Liver (tissue), 9 donors: ENCODE results near the gene RAB34. TPM values are rescaled to one million over a fixed set of nuclear protein-coding genes. Genes with fewer than 3 reads are reported as not detected.

Experiments
- DNase-seq: peaks from one replicate; pipeline ENCODE4 v3.0.0-alpha.2; 2017; ENCODE audit warnings: low spot score
- H3K27ac ChIP-seq, 2 donors: one replicate each; pipeline ENCODE4 v1.7.0; 2013; ENCODE audit warnings: inconsistent platforms in 2 of 2, low read length in 2 of 2, control low read depth in 1 of 2, low read depth in 1 of 2, mild to moderate bottlenecking in 1 of 2
- H3K27me3 ChIP-seq, 4 donors: one replicate each; pipeline versions ENCODE4 v1.6.1 to v1.7.0; 2013; ENCODE audit warnings: low read length in 3 of 4, inconsistent platforms in 1 of 4, mild to moderate bottlenecking in 1 of 4, moderate library complexity in 1 of 4; ENCODE audit not compliant: control insufficient read depth in 4 of 4, insufficient read depth in 4 of 4
- H3K36me3 ChIP-seq, 4 donors: one replicate each; pipeline versions ENCODE4 v1.6.1 to v1.7.0; 2013; ENCODE audit warnings: low read length in 3 of 4, mild to moderate bottlenecking in 3 of 4, low read depth in 1 of 4, moderate library complexity in 1 of 4; ENCODE audit not compliant: control insufficient read depth in 4 of 4, insufficient read depth in 3 of 4
- H3K4me1 ChIP-seq, 4 donors: one replicate each; pipeline versions ENCODE4 v1.6.1 to v1.7.0; 2013; ENCODE audit warnings: low read length in 3 of 4, mild to moderate bottlenecking in 3 of 4, moderate library complexity in 1 of 4; ENCODE audit not compliant: control insufficient read depth in 4 of 4, insufficient read depth in 4 of 4
- H3K4me3 ChIP-seq, 3 donors: one replicate each; pipeline versions ENCODE4 v1.6.1 to v1.7.0; 2013; ENCODE audit warnings: low read length in 3 of 3, control low read depth in 1 of 3, low read depth in 1 of 3, mild to moderate bottlenecking in 1 of 3
- H3K9ac ChIP-seq, 2 donors: one replicate each; pipeline ENCODE4 v1.7.0; 2013; ENCODE audit warnings: low read length in 2 of 2, mild to moderate bottlenecking in 2 of 2, moderate library complexity in 2 of 2, control low read depth in 1 of 2, low read depth in 1 of 2
- H3K9me3 ChIP-seq, 4 donors: one replicate each; pipeline versions ENCODE4 v1.6.1 to v1.7.0; 2013; ENCODE audit warnings: low read length in 3 of 4; ENCODE audit not compliant: control insufficient read depth in 4 of 4
- ATF3 ChIP-seq: IDR thresholded peaks from 2 replicates; pipeline ENCODE4 v1.6.1; 2016; ENCODE audit warnings: antibody characterized with exemption
- EGR1 ChIP-seq, 2 donors: IDR thresholded peaks; 2 replicates each; pipeline ENCODE4 v1.6.1; 2016 to 2018; ENCODE audit warnings: antibody characterized with exemption in 2 of 2, low read depth in 2 of 2
- FOXA2 ChIP-seq: IDR thresholded peaks from 2 replicates; pipeline ENCODE4 v1.6.1; 2016; ENCODE audit warnings: antibody characterized with exemption
- HNF4A ChIP-seq, 2 donors: conservative IDR thresholded peaks; 2 replicates each; pipeline ENCODE4 v1.6.1; 2016; ENCODE audit warnings: antibody characterized with exemption in 2 of 2, mild to moderate bottlenecking in 2 of 2
- HNF4G ChIP-seq: IDR thresholded peaks from 2 replicates; pipeline ENCODE4 v1.6.1; 2016; ENCODE audit warnings: antibody characterized with exemption
- RAD21 ChIP-seq, 2 donors: IDR thresholded peaks; 2 replicates each; pipeline ENCODE4 v1.6.1; 2016; ENCODE audit warnings: antibody characterized with exemption in 2 of 2, mild to moderate bottlenecking in 2 of 2
- REST ChIP-seq: IDR thresholded peaks from 2 replicates; pipeline ENCODE4 v1.6.1; 2016; ENCODE audit warnings: antibody characterized with exemption, mild to moderate bottlenecking
- RXRA ChIP-seq, 2 donors: IDR thresholded peaks; 2 replicates each; pipeline ENCODE4 v1.6.1; 2017 to 2018; ENCODE audit warnings: antibody characterized with exemption in 2 of 2, mild to moderate bottlenecking in 1 of 2
- TAF1 ChIP-seq: conservative IDR thresholded peaks from 2 replicates; pipeline ENCODE4 v1.6.1; 2016; ENCODE audit warnings: antibody characterized with exemption, mild to moderate bottlenecking
- YY1 ChIP-seq: IDR thresholded peaks from 2 replicates; pipeline ENCODE4 v1.6.1; 2016; ENCODE audit warnings: antibody characterized with exemption, mild to moderate bottlenecking
- ZBTB33 ChIP-seq: IDR thresholded peaks from 2 replicates; pipeline ENCODE4 v1.6.1; 2016; ENCODE audit warnings: antibody characterized with exemption
- WGBS: extraction: QIAGEN DNeasy Blood & Tissue Kit; methylation state at CpG from one replicate; pipeline ENCODE4 v1.1.7; 2013; 5-methylcytosine and 5-hydroxymethylcytosine counted together
- polyA plus RNA-seq, 2 donors: library from polyadenylated mRNA; stranded (reverse) in 1 of 2; unstranded in 1 of 2; fragments of 200-250 nt in 1 of 2; fragments of >200 nt in 1 of 2; fragmentation: Nextera tagmentation in 1 of 2; extraction: Ambion mirVana in 1 of 2; gene quantifications; one replicate each; pipeline versions ENCODE4 v1.2.1 to v1.2.3, GENCODE V29; 2013 to 2015
- total RNA-seq, 2 donors: library from RNA; depleted of rRNA; stranded (reverse); fragments of >200 nt; gene quantifications; one replicate each; pipeline ENCODE4 v1.2.3, GENCODE V29; 2014
- donor health status: healthy.
- donor health status: healthy.
- donor health status: healthy.
- donor health status: healthy.
- donor health status: healthy.

Gene RAB34
- total and polyA plus RNA-seq, 4 donors = 4.5 to 14.3 (median 7.6) TPM

- 91% methylated on average over 10 of the region's 10 CpGs for WGBS
- DNase-seq = no peak
- H3K4me3 ChIP-seq = no peak overlapping the region
Observed at GRCh38 chr17:28740406-28741357, 23.0 kb upstream of the RAB34 start.

More at GRCh38 chr17:28740406-28741357, 23.0 kb upstream of the RAB34 start:
- Histone ChIP-seq H3K4me1 (peaks cover 4 to 13% (median 9%) of the 10 kb centered on the region in 4 donors), H3K27ac (no peak overlapping the region), H3K9me3 (no peaks in the 10 kb centered on the region), H3K27me3 (no peaks in the 10 kb centered on the region), H3K9ac (no peak overlapping the region), H3K36me3 (no peaks in the 10 kb centered on the region)
- TF ChIP-seq RXRA (IDR thresholded peaks at IDR 0.05) = no peak
- TF ChIP-seq HNF4G = no peak
- TF ChIP-seq ATF3 = no peak
- no peak for TF ChIP-seq FOXA2
- no peak for TF ChIP-seq YY1
- TF ChIP-seq EGR1 (IDR thresholded peaks at IDR 0.05; ENCODE audit: low read depth in 2 of 2) = no peak
- TF ChIP-seq RAD21 (IDR thresholded peaks at IDR 0.05) = no peak
- no peak for TF ChIP-seq TAF1
- TF ChIP-seq HNF4A (conservative IDR thresholded peaks at IDR 0.05) = no peak
- no peak for TF ChIP-seq REST
- TF ChIP-seq ZBTB33 = no peak
